Brain microvascular endothelial cell (primary cell): ENCODE data around the gene SRPX.

Source experiments
- DNase-seq: peaks from one replicate; pipeline ENCODE4 v3.0.0-alpha.2; 2020
- H3K27ac ChIP-seq: fragments of 250-450 bp; sonication (Bioruptor Pico); 2 replicates; pipeline ENCODE4 v1.5.1; 2020; ENCODE audit warnings: mild to moderate bottlenecking, moderate library complexity
- H3K27me3 ChIP-seq: fragments of 250-450 bp; sonication (Bioruptor Pico); replicated peaks from 2 replicates; pipeline ENCODE4 v1.5.1; 2020; ENCODE audit warnings: mild to moderate bottlenecking
- H3K36me3 ChIP-seq: fragments of 250-450 bp; sonication (Bioruptor Pico); replicated peaks from 2 replicates; pipeline ENCODE4 v1.5.1; 2020; ENCODE audit warnings: mild to moderate bottlenecking
- H3K4me3 ChIP-seq: 2 replicates; pipeline ENCODE4 v1.5.1; 2011; ENCODE audit warnings: low read depth, mild to moderate bottlenecking, control low read depth, low read length, moderate library complexity
- CTCF ChIP-seq: IDR thresholded peaks from 2 replicates; pipeline ENCODE4 v1.5.1; 2011; ENCODE audit warnings: low read depth, mild to moderate bottlenecking, moderate library complexity, low read length, control low read depth, inconsistent platforms; ENCODE audit errors: missing control alignments
- in situ Hi-C: cut with HindIII; loops from 2 replicates; pipeline ENCODE4 v1.10.0; 2017; ENCODE audit warnings: low sequenced_read_pairs, low pct_ligation_motif_present

Gene SRPX

GRCh38 chrX:38163193-38163592, 57.5 kb downstream of the SRPX start:
- Histone ChIP-seq H3K27ac (no peak overlapping the region), H3K36me3 (no peaks in the 10 kb centered on the region)
- TF ChIP-seq CTCF: no peak

GRCh38 chrX:38156838-38157237, 63.8 kb downstream of the SRPX start:
- Histone ChIP-seq H3K4me3 (no peak overlapping the region), H3K36me3 (no peaks in the 10 kb centered on the region), H3K27me3 (no peaks in the 10 kb centered on the region), H3K27ac (no peak overlapping the region)
- in situ Hi-C loops: no loop called here
- DNase-seq: no peak
- TF ChIP-seq CTCF: no peak

More at GRCh38 chrX:38163193-38163592, 57.5 kb downstream of the SRPX start:
- in situ Hi-C loops: no loop called here
- Histone ChIP-seq H3K4me3 (no peak overlapping the region), H3K27me3 (no peaks in the 10 kb centered on the region)
- no peak for DNase-seq

GRCh38 chrX:38154818-38155217, 65.9 kb downstream of the SRPX start:
- no peak for DNase-seq
- in situ Hi-C loops: no loop called here
- H3K27me3 ChIP-seq: no peaks in the 10 kb centered on the region
- no peak overlapping the region for H3K4me3 ChIP-seq
- no peaks in the 10 kb centered on the region for H3K36me3 ChIP-seq
- no peak overlapping the region for H3K27ac ChIP-seq
- no peak for TF ChIP-seq CTCF

GRCh38 chrX:38154340-38154739, 66.3 kb downstream of the SRPX start:
- H3K27ac ChIP-seq: no peak overlapping the region
- H3K36me3 ChIP-seq: no peaks in the 10 kb centered on the region
- in situ Hi-C loops: no loop called here
- DNase-seq: no peak
- TF ChIP-seq CTCF: no peak
- H3K27me3 ChIP-seq: no peaks in the 10 kb centered on the region
- H3K4me3 ChIP-seq: no peak overlapping the region

GRCh38 chrX:38151441-38151840, 69.2 kb downstream of the SRPX start:
- H3K36me3 ChIP-seq: no peaks in the 10 kb centered on the region
- in situ Hi-C loops: no loop called here
- H3K4me3 ChIP-seq: no peak overlapping the region
- TF ChIP-seq CTCF: no peak
- H3K27ac ChIP-seq: no peak overlapping the region
- H3K27me3 ChIP-seq: no peaks in the 10 kb centered on the region
- peak; percentile 23 for DNase-seq

GRCh38 chrX:38150993-38151392, 69.7 kb downstream of the SRPX start:
- TF ChIP-seq CTCF: no peak
- no peak for DNase-seq
- H3K27me3 ChIP-seq: no peaks in the 10 kb centered on the region
- no peak overlapping the region for H3K4me3 ChIP-seq
- in situ Hi-C loops: no loop called here
- H3K36me3 ChIP-seq: no peaks in the 10 kb centered on the region
- H3K27ac ChIP-seq: no peak overlapping the region
